IPS DF 6.9 (cell line): ENCODE measurements around the gene DECR2.
A peak's percentile ranks its signal among the peaks of the same experiment; 100 is the strongest.
"Not testable (repeated sequence)": the region's sequence is repeated elsewhere in the genome, so short reads cannot be mapped to it uniquely, and the experiment has no call there.

ENCODE experiments used
- DNase-seq: peaks from one replicate; pipeline ENCODE4 v3.0.0-alpha.2; 2013; ENCODE audit warnings: low read depth, low spot score
- H3K27ac ChIP-seq: one replicate; pipeline ENCODE4 v1.5.1; 2013; ENCODE audit warnings: low read length, control low read depth
- H3K27me3 ChIP-seq: 2 replicates; pipeline ENCODE4 v1.6.1; 2013; ENCODE audit warnings: mild to moderate bottlenecking, low read length; ENCODE audit not compliant: control insufficient read depth, insufficient read depth
- H3K36me3 ChIP-seq: 2 replicates; pipeline ENCODE4 v1.6.1; 2013; ENCODE audit warnings: low read length; ENCODE audit not compliant: control insufficient read depth, insufficient read depth
- H3K4me1 ChIP-seq: 2 replicates; pipeline ENCODE4 v1.6.1; 2013; ENCODE audit warnings: low read length; ENCODE audit not compliant: control insufficient read depth, insufficient read depth
- H3K4me3 ChIP-seq: 2 replicates; pipeline ENCODE4 v1.5.1; 2013; ENCODE audit warnings: mild to moderate bottlenecking, low read length
- H3K9me3 ChIP-seq: 2 replicates; pipeline ENCODE4 v1.6.1; 2013; ENCODE audit warnings: low read length, inconsistent platforms; ENCODE audit not compliant: control insufficient read depth, insufficient read depth
- WGBS: extraction: QIAGEN DNeasy Blood & Tissue Kit; methylation state at CpG from one replicate; pipeline ENCODE4 v1.1.7; 2013; ENCODE audit warnings: mixed read lengths, missing lambda C conversion rate; ENCODE audit not compliant: insufficient read length, insufficient coverage; 5-methylcytosine and 5-hydroxymethylcytosine counted together

The DECR2 gene

DNA sequence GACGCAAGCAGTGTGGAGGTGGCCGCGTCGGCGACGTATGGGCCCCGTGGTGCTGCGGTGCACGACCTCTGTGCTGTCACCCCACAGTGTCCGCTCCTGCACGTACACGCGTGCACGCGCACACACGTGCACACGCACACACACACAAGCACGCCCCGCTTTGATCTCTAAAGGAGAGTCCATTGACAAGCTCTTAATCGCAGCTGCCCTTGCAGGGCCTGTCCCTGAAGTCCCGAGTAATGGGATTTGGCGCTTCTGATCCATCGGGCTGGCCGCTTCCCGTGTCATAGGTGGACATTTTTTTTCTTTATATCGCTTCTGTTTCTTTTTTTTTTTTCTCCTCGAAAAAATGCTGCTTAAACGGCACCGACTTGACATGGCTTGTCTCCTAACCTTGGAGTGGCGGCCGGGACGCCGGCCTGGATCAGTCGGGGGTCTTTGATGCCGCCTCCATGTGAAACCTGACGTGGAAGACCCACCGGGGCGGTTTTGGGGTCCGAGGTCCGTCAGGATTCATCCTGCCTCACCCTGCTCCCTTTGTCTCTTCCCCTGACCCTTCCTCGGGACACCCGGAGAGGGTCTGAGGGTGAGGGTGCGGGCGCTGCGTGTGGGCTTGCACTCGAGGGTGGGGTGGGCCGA lies 40.9 kb upstream of the DECR2 start:
- H3K4me3 ChIP-seq = no peak overlapping the region
- H3K27ac ChIP-seq = no peak overlapping the region
- H3K4me1 ChIP-seq = peaks cover 2% of the 10 kb centered on the region; the same call in 1 of the 2 replicates
- no peaks in the 10 kb centered on the region for H3K27me3 ChIP-seq
- no CpG with 5 or more reads among the region's 47 CpGs for WGBS
- no peak for DNase-seq
- no peaks in the 10 kb centered on the region; the same call in 1 of the 2 replicates for H3K36me3 ChIP-seq
- no peaks in the 10 kb centered on the region for H3K9me3 ChIP-seq

DNA sequence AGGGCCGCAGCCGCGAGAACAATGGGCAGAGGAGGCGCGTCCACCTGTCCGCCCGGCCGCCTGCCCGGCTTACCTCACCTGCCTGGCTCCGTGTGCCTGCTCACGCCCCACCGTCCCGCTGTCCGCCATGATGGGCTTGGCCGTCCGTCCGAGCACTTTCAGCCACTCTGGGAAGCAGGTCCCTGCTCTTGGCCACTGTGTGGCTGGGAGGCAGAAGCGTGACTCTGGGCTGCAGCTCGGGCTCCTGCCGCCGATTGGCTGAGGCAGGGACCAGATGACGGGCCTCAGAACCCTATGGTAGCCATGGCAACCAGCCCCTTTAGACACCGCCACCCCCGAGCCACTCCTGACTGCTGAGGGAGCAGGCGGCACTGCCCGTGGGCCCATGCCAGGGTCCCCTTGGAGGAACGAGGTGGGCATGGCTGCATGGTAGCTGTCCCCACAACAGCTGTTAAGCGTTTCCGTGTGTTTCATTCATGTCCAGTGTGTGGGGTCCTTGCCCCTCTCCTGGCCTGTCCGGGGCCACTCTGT lies 40.3 kb upstream of the DECR2 start:
- Histone ChIP-seq H3K4me1 (peaks cover 2% of the 10 kb centered on the region; the same call in 1 of the 2 replicates), H3K4me3 (no peak overlapping the region), H3K27me3 (no peaks in the 10 kb centered on the region), H3K27ac (no peak overlapping the region), H3K9me3 (no peaks in the 10 kb centered on the region), H3K36me3 (peaks cover 2% of the 10 kb centered on the region)
- DNase-seq = no peak
- WGBS = no CpG with 5 or more reads among the region's 30 CpGs

DNA sequence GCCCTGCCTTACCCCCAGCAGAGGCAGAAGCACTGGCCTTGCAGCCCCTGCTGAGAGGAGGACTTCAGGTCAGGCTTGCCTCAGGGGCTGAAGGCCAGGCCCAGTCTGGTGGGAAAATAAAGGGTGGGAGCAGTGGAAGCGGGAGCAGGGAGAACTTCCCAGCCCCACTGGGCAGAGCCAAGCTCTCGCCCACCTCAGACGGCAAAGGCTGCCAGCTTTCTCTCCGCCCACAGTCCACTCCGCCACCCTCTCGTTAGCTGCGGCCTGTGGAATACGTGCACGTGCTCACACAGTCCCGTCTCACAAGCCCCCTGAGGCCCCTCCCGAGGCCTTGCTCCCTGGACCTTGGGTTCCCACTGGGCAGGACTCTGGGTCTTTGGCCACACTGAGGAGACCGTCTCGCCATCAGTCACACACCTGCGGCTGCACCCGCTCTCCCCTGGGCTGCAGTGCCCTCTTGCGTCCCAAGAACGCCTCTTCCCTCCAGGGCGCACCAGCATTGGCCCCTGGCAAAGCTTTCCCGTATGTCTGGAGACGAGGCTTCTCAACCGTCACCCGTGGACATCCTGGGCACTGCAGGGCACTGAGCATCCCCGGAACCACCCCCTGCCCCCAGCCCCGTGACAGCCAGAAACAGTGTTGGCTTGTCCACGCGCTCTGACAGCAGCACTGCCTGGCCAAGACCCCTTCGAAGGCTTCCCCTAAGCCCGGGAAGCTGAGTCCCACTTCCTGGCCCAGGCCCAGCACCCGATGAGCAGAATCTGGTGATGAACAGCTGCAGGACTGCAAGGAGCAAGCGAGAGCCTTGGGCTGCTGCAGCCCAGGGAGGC lies 39.6 kb upstream of the DECR2 start:
- Histone ChIP-seq H3K4me3 (no peak overlapping the region), H3K4me1 (peaks cover 2% of the 10 kb centered on the region; the same call in 1 of the 2 replicates), H3K36me3 (peaks cover 4% of the 10 kb centered on the region), H3K9me3 (no peaks in the 10 kb centered on the region), H3K27me3 (no peaks in the 10 kb centered on the region), H3K27ac (no peak overlapping the region)
- DNase-seq = peak; percentile 63
- WGBS = no CpG with 5 or more reads among the region's 30 CpGs

DNA sequence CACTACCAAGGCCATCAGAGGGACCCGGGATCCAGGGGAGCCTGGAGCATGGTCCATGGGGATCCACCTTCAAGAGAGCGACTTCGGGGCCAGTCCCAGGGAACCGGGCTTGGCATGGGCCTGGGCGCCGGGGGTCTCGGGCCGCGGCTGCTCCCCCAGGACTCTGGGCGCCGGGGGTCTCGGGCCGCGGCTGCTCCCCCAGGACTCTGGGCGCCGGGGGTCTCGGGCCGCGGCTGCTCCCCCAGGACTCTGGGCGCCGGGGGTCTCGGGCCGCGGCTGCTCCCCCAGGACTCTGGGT lies 39.0 kb upstream of the DECR2 start:
- H3K36me3 ChIP-seq, H3K27ac ChIP-seq, DNase-seq, H3K4me1 ChIP-seq, H3K27me3 ChIP-seq, H3K9me3 ChIP-seq, H3K4me3 ChIP-seq: not testable (repeated sequence)
- no CpG with 5 or more reads among the region's 24 CpGs for WGBS

DNA sequence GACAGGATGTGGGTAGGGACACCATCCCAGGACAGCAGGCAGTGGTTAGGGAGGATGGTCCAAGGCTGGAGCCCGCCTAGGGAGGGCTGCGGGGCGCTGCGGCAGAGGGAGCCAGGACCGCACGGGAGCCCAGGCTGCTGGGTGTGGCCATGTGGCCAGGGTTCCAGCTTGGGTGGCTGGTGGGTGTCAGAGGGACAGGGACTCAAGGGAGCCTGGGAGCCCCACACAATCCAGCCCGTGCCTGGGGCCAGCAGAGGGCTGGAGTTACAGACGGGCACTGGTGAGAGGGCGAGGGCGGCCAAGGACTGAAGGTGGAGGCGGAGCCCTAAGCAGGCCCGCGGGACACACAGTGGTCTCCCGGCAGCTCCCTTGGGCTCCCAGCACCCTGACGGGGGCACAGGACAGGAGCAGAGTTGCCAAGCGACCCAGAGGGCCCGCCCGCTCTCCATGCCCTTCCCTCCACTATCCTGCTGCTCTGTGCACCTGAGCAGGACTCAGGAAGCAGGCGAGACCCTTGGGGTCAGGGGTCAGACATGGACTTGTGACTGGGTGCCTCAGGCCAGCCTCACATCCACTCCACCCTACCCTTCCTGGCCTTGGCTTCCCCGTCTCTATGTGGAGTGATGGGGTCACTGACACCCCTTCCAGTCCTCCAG lies 38.4 kb upstream of the DECR2 start:
- Histone ChIP-seq H3K4me3 (no peak overlapping the region), H3K27ac (no peak overlapping the region), H3K36me3 (peaks cover 13% of the 10 kb centered on the region), H3K9me3 (no peaks in the 10 kb centered on the region), H3K27me3 (no peaks in the 10 kb centered on the region), H3K4me1 (peaks cover 2% of the 10 kb centered on the region; the same call in 1 of the 2 replicates)
- no CpG with 5 or more reads among the region's 20 CpGs for WGBS
- DNase-seq = no peak

DNA sequence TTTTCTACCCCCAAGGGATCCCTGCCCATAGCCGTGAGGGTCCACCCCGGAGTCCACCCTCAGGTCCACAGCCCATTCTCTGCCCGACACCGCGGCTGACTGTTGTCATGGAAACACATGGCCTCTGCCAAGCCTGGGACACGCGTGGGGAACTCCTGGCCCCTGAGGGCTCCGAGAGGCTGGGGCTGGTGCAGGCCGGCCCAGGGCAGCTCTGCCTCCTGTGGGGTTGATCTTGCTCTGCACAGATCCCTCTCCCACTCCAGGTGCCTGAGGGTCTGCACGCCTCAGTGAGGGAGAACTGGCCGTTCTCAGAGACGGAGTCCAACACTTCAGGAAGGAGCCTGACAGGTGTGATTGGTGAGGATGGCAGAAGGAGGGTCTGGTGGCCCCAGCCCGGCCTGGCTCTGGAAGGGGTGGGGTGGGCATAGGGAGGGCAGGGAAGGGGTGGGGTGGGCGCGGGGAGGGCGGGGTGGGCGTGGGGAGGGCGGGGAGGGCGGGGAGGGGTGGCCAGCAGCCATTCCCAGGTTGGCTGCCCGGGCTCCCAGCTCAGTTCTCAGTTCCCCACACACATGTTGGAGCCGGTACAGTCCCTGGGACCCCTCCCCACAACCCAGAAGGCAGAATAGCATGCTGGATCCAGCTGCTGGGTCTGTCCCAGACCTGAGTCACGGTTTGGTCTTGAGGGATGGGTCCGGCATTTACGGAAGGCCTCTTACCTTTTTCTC lies 37.8 kb upstream of the DECR2 start:
- no peak for DNase-seq
- no CpG with 5 or more reads among the region's 24 CpGs for WGBS
- H3K27me3 ChIP-seq = no peaks in the 10 kb centered on the region
- no peak overlapping the region for H3K4me3 ChIP-seq
- H3K4me1 ChIP-seq = peaks cover 2% of the 10 kb centered on the region; the same call in 1 of the 2 replicates
- peaks cover 20% of the 10 kb centered on the region for H3K36me3 ChIP-seq
- no peak overlapping the region for H3K27ac ChIP-seq
- H3K9me3 ChIP-seq = no peaks in the 10 kb centered on the region

DNA sequence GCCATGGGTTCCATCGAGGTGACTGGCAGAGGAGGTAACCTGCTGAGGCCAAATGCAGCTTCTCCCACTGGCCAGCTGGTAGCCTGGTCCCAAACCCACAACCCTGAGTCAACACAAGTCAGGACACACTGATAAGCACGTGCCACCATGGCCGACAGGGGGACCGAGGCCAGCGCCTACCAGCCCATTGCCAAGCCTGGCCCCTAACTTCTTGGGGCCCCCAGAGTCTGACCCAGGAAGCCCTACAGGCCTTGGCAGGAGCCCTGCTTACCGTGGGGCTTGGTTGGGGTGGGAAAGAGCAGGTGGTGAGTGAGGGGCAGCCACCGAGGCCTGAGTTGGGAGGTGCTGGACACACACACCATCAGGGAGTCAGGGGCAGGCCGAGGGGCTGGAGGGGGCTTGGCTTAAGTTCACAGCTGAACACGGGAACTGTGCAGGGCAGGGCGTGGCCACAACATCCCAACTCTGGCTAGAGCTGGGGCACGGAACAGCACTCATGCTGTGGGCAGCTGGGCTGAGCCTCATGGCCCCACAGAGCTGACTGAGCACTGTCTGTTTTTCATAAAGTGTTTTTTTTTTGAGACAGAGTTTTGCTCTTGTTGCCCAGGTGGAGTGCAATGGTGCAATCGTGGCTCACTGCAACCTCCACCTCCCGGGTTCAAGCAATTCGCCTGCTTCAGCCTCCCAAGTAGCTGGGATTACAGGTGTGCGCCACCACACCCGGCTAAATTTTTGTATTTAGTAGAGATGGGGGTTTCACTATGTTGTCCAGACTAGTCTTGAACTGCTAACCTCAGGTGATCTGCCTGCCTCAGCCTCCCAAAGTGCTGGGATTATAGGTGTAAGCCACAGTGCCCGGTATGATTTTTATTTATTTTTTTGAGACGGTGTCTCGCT lies 36.8 kb upstream of the DECR2 start:
- Histone ChIP-seq H3K4me1 (peaks cover 2% of the 10 kb centered on the region; the same call in 1 of the 2 replicates), H3K9me3 (no peaks in the 10 kb centered on the region), H3K36me3 (peaks cover 21% of the 10 kb centered on the region), H3K4me3 (no peak overlapping the region), H3K27me3 (no peaks in the 10 kb centered on the region), H3K27ac (no peak overlapping the region)
- no CpG with 5 or more reads among the region's 19 CpGs for WGBS
- no peak for DNase-seq

DNA sequence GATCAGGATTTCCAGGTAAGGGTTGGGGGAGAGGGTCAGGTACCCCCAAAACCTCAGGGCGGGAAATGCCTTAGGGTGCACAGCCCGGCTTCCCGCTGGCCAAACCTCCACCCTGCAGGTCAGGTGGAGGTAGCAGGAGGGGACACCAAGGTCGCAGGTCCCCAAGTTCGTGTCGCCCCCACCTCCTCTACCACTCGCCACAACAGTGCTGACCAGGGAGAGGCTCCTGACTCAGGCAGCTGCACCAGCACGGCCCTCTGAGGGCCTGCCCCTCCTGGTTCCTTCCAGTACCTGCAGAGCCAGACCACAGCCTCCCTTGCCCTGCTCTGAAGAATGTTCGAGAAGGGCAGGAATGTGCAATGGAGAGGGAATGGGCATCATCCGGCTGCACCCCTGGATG lies 35.2 kb upstream of the DECR2 start:
- Histone ChIP-seq H3K27me3 (no peaks in the 10 kb centered on the region), H3K9me3 (no peaks in the 10 kb centered on the region), H3K36me3 (peaks cover 21% of the 10 kb centered on the region), H3K4me1 (peaks cover 2% of the 10 kb centered on the region; the same call in 1 of the 2 replicates), H3K4me3 (no peak overlapping the region), H3K27ac (no peak overlapping the region)
- no CpG with 5 or more reads among the region's 10 CpGs for WGBS
- DNase-seq = no peak

DNA sequence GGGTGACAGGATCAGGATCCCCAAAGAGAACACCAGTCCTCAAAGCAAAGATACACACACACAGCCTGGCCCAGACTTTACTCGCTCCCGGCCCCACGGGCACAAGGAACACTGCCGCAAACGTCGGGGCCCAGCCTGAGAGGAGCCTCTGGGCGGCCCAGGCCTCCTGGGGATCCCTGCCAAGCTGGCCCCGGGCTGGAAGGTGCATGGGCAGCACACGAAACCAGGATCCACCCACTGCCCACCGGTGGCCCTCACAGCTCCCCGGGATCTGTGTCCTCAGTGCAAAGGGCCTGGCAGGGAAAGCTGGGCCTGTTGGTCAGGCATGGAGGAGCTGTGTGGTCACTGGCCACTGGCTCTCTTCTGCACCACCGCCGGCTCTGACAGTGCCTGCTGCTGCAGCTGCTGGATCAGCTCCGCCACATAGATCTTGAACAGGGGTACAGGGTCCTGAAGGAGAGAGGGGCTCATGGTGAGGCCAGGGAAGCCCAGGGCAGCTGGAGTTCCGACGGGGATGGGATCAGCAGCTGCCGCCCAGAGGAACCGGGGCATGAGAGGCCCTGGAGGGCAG lies 34.3 kb upstream of the DECR2 start:
- Histone ChIP-seq H3K27me3 (no peaks in the 10 kb centered on the region), H3K9me3 (no peaks in the 10 kb centered on the region), H3K4me3 (no peak overlapping the region), H3K4me1 (peaks cover 1% of the 10 kb centered on the region; the same call in 1 of the 2 replicates), H3K27ac (no peak overlapping the region), H3K36me3 (peaks cover 29% of the 10 kb centered on the region)
- DNase-seq = no peak
- no CpG with 5 or more reads among the region's 18 CpGs for WGBS
